ENCODE data around the gene CHIC2. TPM values are rescaled to one million over a fixed set of nuclear protein-coding genes. Genes with fewer than 3 reads are reported as not detected.

Gene CHIC2
- polyA plus RNA-seq, 1 donor from 2014 or later = 58.5 TPM

DNA sequence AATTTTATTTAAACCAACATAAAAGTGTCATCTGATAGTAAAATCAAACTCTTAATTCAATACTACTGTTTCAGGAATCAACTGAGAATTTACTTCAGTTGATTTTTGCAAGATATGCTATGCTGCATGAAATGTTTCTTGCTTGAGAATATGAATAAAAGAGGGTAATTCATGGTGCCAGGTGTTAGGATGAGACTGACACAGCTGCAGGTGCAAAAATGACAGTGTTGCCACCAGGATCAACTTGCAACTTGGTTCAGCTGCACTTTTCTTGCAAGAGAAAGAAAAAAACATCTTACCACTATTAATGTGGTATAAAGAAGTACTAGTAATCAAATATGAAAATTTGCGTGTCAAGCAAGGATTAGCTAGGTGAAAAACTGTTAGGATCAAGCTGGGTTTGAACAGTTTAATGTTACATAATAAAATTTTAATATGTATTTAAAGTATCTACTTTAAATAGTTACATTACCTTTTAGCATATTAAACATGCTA, 49.7 kb downstream of the CHIC2 start (continued):
- TF ChIP-seq, protein P1, sequence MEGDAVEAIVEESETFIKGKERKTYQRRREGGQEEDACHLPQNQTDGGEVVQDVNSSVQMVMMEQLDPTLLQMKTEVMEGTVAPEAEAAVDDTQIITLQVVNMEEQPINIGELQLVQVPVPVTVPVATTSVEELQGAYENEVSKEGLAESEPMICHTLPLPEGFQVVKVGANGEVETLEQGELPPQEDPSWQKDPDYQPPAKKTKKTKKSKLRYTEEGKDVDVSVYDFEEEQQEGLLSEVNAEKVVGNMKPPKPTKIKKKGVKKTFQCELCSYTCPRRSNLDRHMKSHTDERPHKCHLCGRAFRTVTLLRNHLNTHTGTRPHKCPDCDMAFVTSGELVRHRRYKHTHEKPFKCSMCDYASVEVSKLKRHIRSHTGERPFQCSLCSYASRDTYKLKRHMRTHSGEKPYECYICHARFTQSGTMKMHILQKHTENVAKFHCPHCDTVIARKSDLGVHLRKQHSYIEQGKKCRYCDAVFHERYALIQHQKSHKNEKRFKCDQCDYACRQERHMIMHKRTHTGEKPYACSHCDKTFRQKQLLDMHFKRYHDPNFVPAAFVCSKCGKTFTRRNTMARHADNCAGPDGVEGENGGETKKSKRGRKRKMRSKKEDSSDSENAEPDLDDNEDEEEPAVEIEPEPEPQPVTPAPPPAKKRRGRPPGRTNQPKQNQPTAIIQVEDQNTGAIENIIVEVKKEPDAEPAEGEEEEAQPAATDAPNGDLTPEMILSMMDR (IDR thresholded peaks at IDR 0.05; ENCODE audit: poor library complexity, severe bottlenecking) = no peak
- TF ChIP-seq RAD21 (conservative IDR thresholded peaks at IDR 0.05) (no peak), MXI1 (conservative IDR thresholded peaks at IDR 0.05; ENCODE audit: poor library complexity, severe bottlenecking) (no peak), POLR2AphosphoS5 (IDR thresholded peaks at IDR 0.05) (no peak)

DNA sequence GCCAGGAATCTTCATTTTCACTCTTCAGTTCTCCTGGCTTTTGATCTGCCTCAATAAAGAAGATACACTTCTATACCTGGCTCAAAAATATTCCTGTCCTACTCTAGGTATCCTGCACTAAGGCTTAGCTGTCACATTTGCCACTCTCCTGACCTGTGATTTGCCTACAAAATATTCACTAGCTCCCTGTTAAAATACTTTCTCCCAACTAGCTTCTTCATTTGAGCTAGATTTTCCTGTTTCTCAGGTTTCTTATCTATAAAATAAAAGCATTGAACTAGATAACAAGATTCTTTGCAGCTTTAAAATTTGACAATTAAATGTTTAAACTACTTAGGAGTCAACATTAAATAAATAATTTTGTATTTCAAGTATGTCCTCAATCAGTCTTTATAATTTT, 53.2 kb downstream of the CHIC2 start:
- H3K27ac ChIP-seq (ENCODE audit: low read length) = no peak overlapping the region
- no peaks in the 10 kb centered on the region for H3F3A ChIP-seq (ENCODE audit: insufficient read depth, low read length, poor library complexity, severe bottlenecking)
- H3K27me3 ChIP-seq (ENCODE audit: insufficient read depth, low read depth, low read length) = no peaks in the 10 kb centered on the region
- peaks cover 27% of the 10 kb centered on the region for H3K79me2 ChIP-seq (replicated peaks; ENCODE audit: insufficient read depth, low read length)
- no peak overlapping the region for H3K4me3 ChIP-seq (ENCODE audit: low read length)
- TF ChIP-seq POLR2AphosphoS5 (IDR thresholded peaks at IDR 0.05) (no peak), EP300 (conservative IDR thresholded peaks at IDR 0.05; ENCODE audit: poor library complexity, severe bottlenecking) (no peak), MXI1 (conservative IDR thresholded peaks at IDR 0.05; ENCODE audit: poor library complexity, severe bottlenecking) (no peak), SMC3 (conservative IDR thresholded peaks at IDR 0.05; ENCODE audit: poor library complexity) (no peak), RAD21 (conservative IDR thresholded peaks at IDR 0.05) (no peak), EZH2 (IDR thresholded peaks at IDR 0.05; ENCODE audit: borderline replicate concordance, insufficient read depth, low read length, poor library complexity, severe bottlenecking) (no peak), TAF1 (IDR thresholded peaks at IDR 0.05; ENCODE audit: low read depth) (no peak)
- TF ChIP-seq, protein P1 (IDR thresholded peaks at IDR 0.05; ENCODE audit: poor library complexity, severe bottlenecking) = no peak
- TF ChIP-seq, protein P2, sequence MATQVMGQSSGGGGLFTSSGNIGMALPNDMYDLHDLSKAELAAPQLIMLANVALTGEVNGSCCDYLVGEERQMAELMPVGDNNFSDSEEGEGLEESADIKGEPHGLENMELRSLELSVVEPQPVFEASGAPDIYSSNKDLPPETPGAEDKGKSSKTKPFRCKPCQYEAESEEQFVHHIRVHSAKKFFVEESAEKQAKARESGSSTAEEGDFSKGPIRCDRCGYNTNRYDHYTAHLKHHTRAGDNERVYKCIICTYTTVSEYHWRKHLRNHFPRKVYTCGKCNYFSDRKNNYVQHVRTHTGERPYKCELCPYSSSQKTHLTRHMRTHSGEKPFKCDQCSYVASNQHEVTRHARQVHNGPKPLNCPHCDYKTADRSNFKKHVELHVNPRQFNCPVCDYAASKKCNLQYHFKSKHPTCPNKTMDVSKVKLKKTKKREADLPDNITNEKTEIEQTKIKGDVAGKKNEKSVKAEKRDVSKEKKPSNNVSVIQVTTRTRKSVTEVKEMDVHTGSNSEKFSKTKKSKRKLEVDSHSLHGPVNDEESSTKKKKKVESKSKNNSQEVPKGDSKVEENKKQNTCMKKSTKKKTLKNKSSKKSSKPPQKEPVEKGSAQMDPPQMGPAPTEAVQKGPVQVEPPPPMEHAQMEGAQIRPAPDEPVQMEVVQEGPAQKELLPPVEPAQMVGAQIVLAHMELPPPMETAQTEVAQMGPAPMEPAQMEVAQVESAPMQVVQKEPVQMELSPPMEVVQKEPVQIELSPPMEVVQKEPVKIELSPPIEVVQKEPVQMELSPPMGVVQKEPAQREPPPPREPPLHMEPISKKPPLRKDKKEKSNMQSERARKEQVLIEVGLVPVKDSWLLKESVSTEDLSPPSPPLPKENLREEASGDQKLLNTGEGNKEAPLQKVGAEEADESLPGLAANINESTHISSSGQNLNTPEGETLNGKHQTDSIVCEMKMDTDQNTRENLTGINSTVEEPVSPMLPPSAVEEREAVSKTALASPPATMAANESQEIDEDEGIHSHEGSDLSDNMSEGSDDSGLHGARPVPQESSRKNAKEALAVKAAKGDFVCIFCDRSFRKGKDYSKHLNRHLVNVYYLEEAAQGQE (IDR thresholded peaks at IDR 0.05; ENCODE audit: borderline replicate concordance) = no peak
- no peak overlapping the region for H3K4me2 ChIP-seq (ENCODE audit: low read length)
- no peak overlapping the region for H3K9ac ChIP-seq (ENCODE audit: low read length)
- H3K9me2 ChIP-seq (ENCODE audit: insufficient read depth, low read length) = no peaks in the 10 kb centered on the region
- no peaks in the 10 kb centered on the region for H3K9me3 ChIP-seq (ENCODE audit: low read length)
- H2AFZ ChIP-seq (ENCODE audit: low read depth, low read length) = no peak overlapping the region
- H4K20me1 ChIP-seq (ENCODE audit: insufficient read depth) = no peaks in the 10 kb centered on the region
- H3K36me3 ChIP-seq (ENCODE audit: insufficient read depth, low read length) = no peaks in the 10 kb centered on the region
